HL-60 (cell line): ENCODE measurements around the gene KLK12.

Experiments used
- DNase-seq, 2 experiments: peaks; one replicate each; pipeline ENCODE4 v3.0.0-alpha.2; 2010 to 2020; ENCODE audit warnings: low read depth in 1 of 2, low spot score in 1 of 2
- H3K27ac ChIP-seq: fragments of 250-450 bp; sonication (Bioruptor Pico); replicated peaks from 2 replicates; pipeline ENCODE4 v1.5.1; 2020; ENCODE audit warnings: mild to moderate bottlenecking, moderate library complexity
- H3K27me3 ChIP-seq: fragments of 250-450 bp; sonication (Bioruptor Pico); 2 replicates; pipeline ENCODE4 v1.5.1; 2021; ENCODE audit warnings: mild to moderate bottlenecking, moderate library complexity; ENCODE audit not compliant: insufficient read depth, poor library complexity, severe bottlenecking
- H3K4me3 ChIP-seq: replicated peaks from 2 replicates; pipeline ENCODE4 v1.5.1; 2011; ENCODE audit warnings: mild to moderate bottlenecking, control low read depth, low read length; ENCODE audit not compliant: insufficient read depth
- GABPA ChIP-seq: IDR thresholded peaks from 2 replicates; pipeline ENCODE4 v1.6.1; 2012; ENCODE audit warnings: low read depth
- POLR2AphosphoS5 ChIP-seq: IDR thresholded peaks from 2 replicates; pipeline ENCODE4 v1.6.1; 2012; ENCODE audit warnings: low read depth
- REST ChIP-seq: IDR thresholded peaks from 2 replicates; pipeline ENCODE4 v1.6.1; 2012; ENCODE audit warnings: low read depth; ENCODE audit not compliant: insufficient replicate concordance
- SPI1 ChIP-seq: IDR thresholded peaks from 2 replicates; pipeline ENCODE4 v1.6.1; 2012; ENCODE audit warnings: low read depth, mild to moderate bottlenecking, borderline replicate concordance
- TF ChIP-seq, protein P1 (sequence below): IDR thresholded peaks from one replicate; pipeline ENCODE4 v1.5.1; 2011; ENCODE audit warnings: low read length, control low read depth, inconsistent platforms; ENCODE audit not compliant: insufficient read depth

The KLK12 gene

GRCh38 chr19:51076631-51077213, 41.9 kb upstream of the KLK12 start:
- H3K4me3 ChIP-seq = no peak overlapping the region
- H3K27me3 ChIP-seq = no peaks in the 10 kb centered on the region
- no peak for TF ChIP-seq GABPA
- no peak for TF ChIP-seq SPI1
- TF ChIP-seq, protein P1, sequence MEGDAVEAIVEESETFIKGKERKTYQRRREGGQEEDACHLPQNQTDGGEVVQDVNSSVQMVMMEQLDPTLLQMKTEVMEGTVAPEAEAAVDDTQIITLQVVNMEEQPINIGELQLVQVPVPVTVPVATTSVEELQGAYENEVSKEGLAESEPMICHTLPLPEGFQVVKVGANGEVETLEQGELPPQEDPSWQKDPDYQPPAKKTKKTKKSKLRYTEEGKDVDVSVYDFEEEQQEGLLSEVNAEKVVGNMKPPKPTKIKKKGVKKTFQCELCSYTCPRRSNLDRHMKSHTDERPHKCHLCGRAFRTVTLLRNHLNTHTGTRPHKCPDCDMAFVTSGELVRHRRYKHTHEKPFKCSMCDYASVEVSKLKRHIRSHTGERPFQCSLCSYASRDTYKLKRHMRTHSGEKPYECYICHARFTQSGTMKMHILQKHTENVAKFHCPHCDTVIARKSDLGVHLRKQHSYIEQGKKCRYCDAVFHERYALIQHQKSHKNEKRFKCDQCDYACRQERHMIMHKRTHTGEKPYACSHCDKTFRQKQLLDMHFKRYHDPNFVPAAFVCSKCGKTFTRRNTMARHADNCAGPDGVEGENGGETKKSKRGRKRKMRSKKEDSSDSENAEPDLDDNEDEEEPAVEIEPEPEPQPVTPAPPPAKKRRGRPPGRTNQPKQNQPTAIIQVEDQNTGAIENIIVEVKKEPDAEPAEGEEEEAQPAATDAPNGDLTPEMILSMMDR = no peak
- no peak for DNase-seq
- H3K27ac ChIP-seq = no peak overlapping the region

GRCh38 chr19:51075998-51076397, 41.2 kb upstream of the KLK12 start:
- TF ChIP-seq SPI1 (no peak), POLR2AphosphoS5 (no peak), GABPA (no peak), REST (no peak)
- TF ChIP-seq, protein P1 = no peak
- no peak for DNase-seq
- Histone ChIP-seq H3K27ac (no peak overlapping the region), H3K4me3 (no peak overlapping the region), H3K27me3 (no peaks in the 10 kb centered on the region)

- Histone ChIP-seq H3K27me3 (peaks cover 6% of the 10 kb centered on the region), H3K4me3 (no peak overlapping the region), H3K27ac (no peak overlapping the region)
- no peak for TF ChIP-seq GABPA
- no peak for TF ChIP-seq POLR2AphosphoS5
- no peak for TF ChIP-seq REST
- no peak for TF ChIP-seq SPI1
- TF ChIP-seq, protein P1 = no peak
- no peak for DNase-seq
These were observed 36.2 kb upstream of the KLK12 start for GRCh38 chr19:51071095-51071405.

DNA sequence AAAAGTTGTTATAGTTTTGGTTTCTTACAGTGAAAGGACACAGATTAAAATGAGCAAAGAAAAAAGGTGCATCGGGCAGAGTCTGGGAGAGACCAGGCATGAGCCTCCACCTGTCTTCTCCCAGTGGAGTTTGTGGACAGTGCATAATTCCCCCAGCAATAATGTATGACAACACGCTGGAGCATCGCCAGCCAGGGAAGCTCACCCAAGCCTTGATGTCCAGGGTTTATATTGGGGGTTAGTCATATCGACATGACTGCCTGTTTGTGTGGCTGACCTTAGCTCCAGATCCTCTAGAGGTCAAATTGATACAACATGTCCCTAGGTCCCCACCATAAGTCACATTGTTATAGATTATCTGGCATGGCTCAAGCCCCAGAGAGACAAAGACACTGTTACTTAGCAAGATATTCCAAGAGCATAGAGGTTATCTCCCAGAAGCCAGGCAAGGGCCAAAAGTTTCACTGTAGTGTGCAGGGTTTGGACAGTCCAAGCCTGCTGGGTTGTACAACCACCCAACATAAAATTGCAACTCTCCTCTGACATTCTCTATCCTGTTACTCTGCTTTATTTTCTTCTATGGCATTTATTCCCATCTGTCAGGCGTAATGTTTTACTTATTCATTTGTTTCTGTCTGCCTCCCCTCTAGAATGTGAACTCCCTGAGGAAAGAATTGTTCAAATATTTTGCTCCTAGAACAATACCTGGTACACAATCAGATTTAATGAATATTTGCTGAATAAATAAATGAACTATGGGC, 35.7 kb upstream of the KLK12 start:
- Histone ChIP-seq H3K4me3 (no peak overlapping the region), H3K27me3 (peaks cover 10% of the 10 kb centered on the region), H3K27ac (no peak overlapping the region)
- TF ChIP-seq GABPA (no peak), REST (no peak), SPI1 (no peak), POLR2AphosphoS5 (no peak)
- TF ChIP-seq, protein P1 = no peak
- no peak for DNase-seq
